Bronchial epithelial cell (primary cell): ENCODE results near the gene MYO1D. TPM values are rescaled to one million over a fixed set of nuclear protein-coding genes. Genes with fewer than 3 reads are reported as not detected.
A peak's percentile ranks its signal among the peaks of the same experiment; 100 is the strongest.

Experiments used
- DNase-seq: peaks from one replicate; pipeline ENCODE4 v3.0.0-alpha.2; 2010; ENCODE audit warnings: low read depth
- FAIRE-seq: peaks from 2 replicates; lab custom pipeline; 2011; peaks lifted over from hg19 to GRCh38; lab: Jason Lieb, UNC
- H3K27me3 ChIP-seq: 2 replicates; pipeline ENCODE4 v1.5.1; 2011; ENCODE audit warnings: low read length; ENCODE audit not compliant: control insufficient read depth, insufficient read depth
- H3K36me3 ChIP-seq: 2 replicates; pipeline ENCODE4 v1.5.1; 2011; ENCODE audit warnings: low read length; ENCODE audit not compliant: control insufficient read depth, insufficient read depth
- H3K4me3 ChIP-seq: 2 replicates; pipeline ENCODE4 v1.5.1; 2011; ENCODE audit warnings: mild to moderate bottlenecking, low read depth, low read length, control low read depth
- CTCF ChIP-seq: IDR thresholded peaks from 2 replicates; pipeline ENCODE4 v1.5.1; 2011; ENCODE audit warnings: mild to moderate bottlenecking, moderate library complexity, low read length, control low read depth, inconsistent platforms; ENCODE audit not compliant: insufficient read depth, severe bottlenecking
- total RNA-seq: library from RNA; depleted of rRNA; stranded (reverse); fragments of >200 nt; gene quantifications from 2 replicates; pipeline ENCODE4 v1.2.1, GENCODE V29; 2014

The MYO1D gene
- total RNA-seq, 1 donor from 2014 or later: 35.8 TPM

- FAIRE-seq (no peak), DNase-seq (no peak)
- no peaks in the 10 kb centered on the region for H3K27me3 ChIP-seq
- H3K4me3 ChIP-seq: no peak overlapping the region
- no peak for TF ChIP-seq CTCF
- H3K36me3 ChIP-seq: no peaks in the 10 kb centered on the region
Observed at GRCh38 chr17:32882029-32882428, 5.1 kb upstream of the MYO1D start.

GRCh38 chr17:32880671-32881453 is 3.9 kb upstream of the MYO1D start:
- H3K4me3 ChIP-seq: no peak overlapping the region
- DNase-seq (no peak), FAIRE-seq (no peak)
- H3K36me3 ChIP-seq: no peaks in the 10 kb centered on the region
- no peaks in the 10 kb centered on the region for H3K27me3 ChIP-seq
- no peak for TF ChIP-seq CTCF

GRCh38 chr17:32879134-32879533 is 2.2 kb upstream of the MYO1D start:
- FAIRE-seq (no peak), DNase-seq (no peak)
- no peak for TF ChIP-seq CTCF
- Histone ChIP-seq H3K27me3 (no peaks in the 10 kb centered on the region), H3K36me3 (no peaks in the 10 kb centered on the region), H3K4me3 (no peak overlapping the region)

- Histone ChIP-seq H3K4me3 (no peak overlapping the region), H3K36me3 (no peaks in the 10 kb centered on the region), H3K27me3 (no peaks in the 10 kb centered on the region)
- peak; percentile 61 for DNase-seq
- TF ChIP-seq CTCF: no peak
- no peak for FAIRE-seq
Observed at GRCh38 chr17:32878211-32878610, 1.3 kb upstream of the MYO1D start.

GRCh38 chr17:32877164-32877764 is 340 bp upstream of the MYO1D start:
- peak overlapping the region; percentile 76 for H3K4me3 ChIP-seq
- no peaks in the 10 kb centered on the region for H3K36me3 ChIP-seq
- FAIRE-seq (no peak), DNase-seq (peak; percentile 69)
- TF ChIP-seq CTCF: peak; percentile 84
- H3K27me3 ChIP-seq: no peaks in the 10 kb centered on the region
